Vagina (tissue), 2 donors: ENCODE measurements around the gene TMEM235.

Source experiments
- POLR2AphosphoS5 ChIP-seq, 2 donors: sonication (generic); formaldehyde crosslinking; IDR thresholded peaks; one replicate each; pipeline ENCODE4 v1.9.0; 2017; ENCODE audit warnings: antibody characterized with exemption in 2 of 2, mild to moderate bottlenecking in 2 of 2, low read depth in 1 of 2; ENCODE audit not compliant: insufficient read depth in 1 of 2
- TF ChIP-seq, protein P1 (sequence below), 3 experiments: fragments of 450-650 bp in 2 of 3; fragments of 200-600 bp in 1 of 3; sonication (generic) in 1 of 3; IDR thresholded peaks; one replicate each; pipeline ENCODE4 v1.5.1; 2017 to 2019; ENCODE audit warnings: antibody characterized with exemption in 3 of 3, mild to moderate bottlenecking in 2 of 3, moderate library complexity in 2 of 3

DNA sequence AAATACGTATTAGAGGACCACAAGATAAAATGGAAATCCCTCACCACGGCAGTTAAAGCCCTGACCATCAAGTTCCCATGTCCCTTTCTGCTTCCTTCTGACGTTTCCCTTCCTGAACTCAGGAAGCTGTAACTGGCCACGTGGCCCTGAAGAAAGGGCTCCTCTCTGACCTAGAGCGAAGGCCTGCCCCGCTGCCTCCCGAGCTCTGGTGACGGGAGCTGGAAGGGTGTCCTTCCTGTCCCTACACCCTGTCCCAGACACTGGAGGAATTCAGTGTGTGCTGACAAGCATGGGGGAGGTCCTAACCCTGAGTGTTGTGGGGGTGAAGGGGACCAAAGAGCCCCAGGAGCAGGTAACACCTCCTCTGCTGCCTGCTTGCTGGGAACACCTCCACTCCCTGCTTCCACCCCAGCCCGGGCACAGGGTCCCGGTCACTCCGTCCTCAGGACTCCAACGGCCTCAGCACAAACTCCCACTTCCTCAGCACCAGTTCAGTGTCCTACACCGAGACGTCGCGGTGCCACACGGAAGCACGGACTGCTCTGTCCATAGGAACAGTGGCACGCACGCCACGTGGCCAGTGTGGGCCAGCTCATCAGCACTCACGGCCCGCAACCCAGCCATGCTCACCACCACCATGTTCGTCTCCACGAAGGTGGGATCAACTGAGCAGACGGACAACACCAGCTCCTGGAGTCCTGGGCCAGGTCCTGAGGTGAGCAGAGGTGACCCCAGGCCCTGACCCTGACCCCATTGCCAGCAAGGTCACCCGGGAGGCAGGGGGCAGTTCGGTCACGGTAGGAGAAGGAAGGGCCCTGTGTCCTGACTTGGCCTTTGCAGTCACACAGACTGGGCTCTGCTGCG lies 16.9 kb downstream of the TMEM235 start:
- TF ChIP-seq, protein P1, sequence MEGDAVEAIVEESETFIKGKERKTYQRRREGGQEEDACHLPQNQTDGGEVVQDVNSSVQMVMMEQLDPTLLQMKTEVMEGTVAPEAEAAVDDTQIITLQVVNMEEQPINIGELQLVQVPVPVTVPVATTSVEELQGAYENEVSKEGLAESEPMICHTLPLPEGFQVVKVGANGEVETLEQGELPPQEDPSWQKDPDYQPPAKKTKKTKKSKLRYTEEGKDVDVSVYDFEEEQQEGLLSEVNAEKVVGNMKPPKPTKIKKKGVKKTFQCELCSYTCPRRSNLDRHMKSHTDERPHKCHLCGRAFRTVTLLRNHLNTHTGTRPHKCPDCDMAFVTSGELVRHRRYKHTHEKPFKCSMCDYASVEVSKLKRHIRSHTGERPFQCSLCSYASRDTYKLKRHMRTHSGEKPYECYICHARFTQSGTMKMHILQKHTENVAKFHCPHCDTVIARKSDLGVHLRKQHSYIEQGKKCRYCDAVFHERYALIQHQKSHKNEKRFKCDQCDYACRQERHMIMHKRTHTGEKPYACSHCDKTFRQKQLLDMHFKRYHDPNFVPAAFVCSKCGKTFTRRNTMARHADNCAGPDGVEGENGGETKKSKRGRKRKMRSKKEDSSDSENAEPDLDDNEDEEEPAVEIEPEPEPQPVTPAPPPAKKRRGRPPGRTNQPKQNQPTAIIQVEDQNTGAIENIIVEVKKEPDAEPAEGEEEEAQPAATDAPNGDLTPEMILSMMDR (IDR thresholded peaks at IDR 0.05): no peak
- peak in 1 of 2 donors; percentile 29 for TF ChIP-seq POLR2AphosphoS5 (IDR thresholded peaks at IDR 0.05; ENCODE audit: insufficient read depth in 1 of 2, low read depth in 1 of 2)
